Measurements from ENCODE around the gene SLC29A2.
A peak's percentile ranks its signal among the peaks of the same experiment; 100 is the strongest.

SLC29A2 gene

GRCh38 chr11:66339686-66340483 is 31.7 kb downstream of the SLC29A2 start:
- peaks cover 8% of the 10 kb centered on the region for H3K36me3 ChIP-seq (ENCODE audit: control insufficient read depth, insufficient read depth, low read length)
- H3K4me1 ChIP-seq (ENCODE audit: control insufficient read depth, insufficient read depth, low read length) = peaks cover 15% of the 10 kb centered on the region
- peaks cover 6% of the 10 kb centered on the region for H3K27me3 ChIP-seq (ENCODE audit: control insufficient read depth, insufficient read depth, low read length, poor library complexity, severe bottlenecking)
- no peak overlapping the region for H3K4me3 ChIP-seq (ENCODE audit: insufficient read depth, low read depth, low read length)
- no peak overlapping the region for H3K27ac ChIP-seq (ENCODE audit: insufficient read depth, low read depth, low read length, poor library complexity, severe bottlenecking)
- H3K9me3 ChIP-seq (ENCODE audit: control insufficient read depth, low read length) = no peaks in the 10 kb centered on the region
- WGBS, 2 experiments = 80 to 81% methylated on average over 14 of the region's 14 CpGs

DNA sequence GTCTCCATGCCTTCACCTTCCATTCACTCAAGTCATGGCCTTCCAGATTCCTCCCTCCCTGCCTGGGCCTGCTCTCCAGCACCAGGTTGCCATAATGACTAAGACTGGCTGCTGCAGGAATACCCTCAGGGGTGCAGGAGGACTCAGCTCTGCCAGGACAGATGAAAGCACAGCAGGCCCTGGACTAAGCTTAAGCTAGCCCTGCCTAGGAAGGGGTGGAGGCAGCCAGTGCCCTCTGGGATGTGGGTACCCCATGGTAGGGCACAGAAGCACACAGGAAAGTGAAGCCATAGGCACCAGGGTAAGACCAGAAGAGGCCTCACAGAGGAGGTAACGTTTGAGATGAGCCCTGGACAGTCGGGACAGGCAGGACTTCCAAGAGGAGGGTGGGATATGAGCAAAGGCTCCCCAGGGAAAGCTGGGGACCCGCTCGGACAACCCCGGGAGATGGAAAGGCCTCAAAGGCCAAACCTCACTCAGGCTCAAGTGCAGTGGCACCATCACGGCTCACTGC is 32.3 kb downstream of the SLC29A2 start:
- Histone ChIP-seq H3K36me3 (ENCODE audit: control insufficient read depth, insufficient read depth, low read length) (peaks cover 8% of the 10 kb centered on the region), H3K4me1 (ENCODE audit: control insufficient read depth, insufficient read depth, low read length) (peaks cover 15% of the 10 kb centered on the region)
- WGBS, 2 experiments = 88 to 93% methylated on average over 6 of the region's 6 CpGs

GRCh38 chr11:66338276-66339161 is 33.0 kb downstream of the SLC29A2 start:
- no peak overlapping the region for H3K27ac ChIP-seq (ENCODE audit: insufficient read depth, low read depth, low read length, poor library complexity, severe bottlenecking)
- WGBS, 2 experiments = 90 to 91% methylated on average over 17 of the region's 17 CpGs
- H3K9me3 ChIP-seq (ENCODE audit: control insufficient read depth, low read length) = no peaks in the 10 kb centered on the region
- H3K36me3 ChIP-seq (ENCODE audit: control insufficient read depth, insufficient read depth, low read length) = peaks cover 8% of the 10 kb centered on the region
- no peak overlapping the region for H3K4me3 ChIP-seq (ENCODE audit: insufficient read depth, low read depth, low read length)
- H3K27me3 ChIP-seq (ENCODE audit: control insufficient read depth, insufficient read depth, low read length, poor library complexity, severe bottlenecking) = peaks cover 6% of the 10 kb centered on the region
- H3K4me1 ChIP-seq (ENCODE audit: control insufficient read depth, insufficient read depth, low read length) = peaks cover 15% of the 10 kb centered on the region

More for the DNA sequence above, 32.3 kb downstream of the SLC29A2 start:
- peaks cover 6% of the 10 kb centered on the region for H3K27me3 ChIP-seq (ENCODE audit: control insufficient read depth, insufficient read depth, low read length, poor library complexity, severe bottlenecking)
- H3K4me3 ChIP-seq (ENCODE audit: insufficient read depth, low read depth, low read length) = no peak overlapping the region
- no peak overlapping the region for H3K27ac ChIP-seq (ENCODE audit: insufficient read depth, low read depth, low read length, poor library complexity, severe bottlenecking)
- no peaks in the 10 kb centered on the region for H3K9me3 ChIP-seq (ENCODE audit: control insufficient read depth, low read length)

GRCh38 chr11:66337103-66337899 is 34.3 kb downstream of the SLC29A2 start:
- Histone ChIP-seq H3K4me1 (ENCODE audit: control insufficient read depth, insufficient read depth, low read length) (peaks cover 15% of the 10 kb centered on the region), H3K4me3 (ENCODE audit: insufficient read depth, low read depth, low read length) (no peak overlapping the region), H3K36me3 (ENCODE audit: control insufficient read depth, insufficient read depth, low read length) (peaks cover 8% of the 10 kb centered on the region), H3K9me3 (ENCODE audit: control insufficient read depth, low read length) (no peaks in the 10 kb centered on the region), H3K27me3 (ENCODE audit: control insufficient read depth, insufficient read depth, low read length, poor library complexity, severe bottlenecking) (peaks cover 6% of the 10 kb centered on the region), H3K27ac (ENCODE audit: insufficient read depth, low read depth, low read length, poor library complexity, severe bottlenecking) (peak overlapping the region; percentile 72)
- 84 to 85% methylated on average over 18 of the region's 18 CpGs for WGBS, 2 experiments

GRCh38 chr11:66336234-66337102 is 35.1 kb downstream of the SLC29A2 start, which contains the start of gene RIN1:
Gene RIN1 (minus strand): TSS chr11:66336434. CDS start chr11:66336402, 32 bp downstream.
- Histone ChIP-seq H3K4me1 (ENCODE audit: control insufficient read depth, insufficient read depth, low read length) (peaks cover 15% of the 10 kb centered on the region), H3K27me3 (ENCODE audit: control insufficient read depth, insufficient read depth, low read length, poor library complexity, severe bottlenecking) (peaks cover 6% of the 10 kb centered on the region), H3K36me3 (ENCODE audit: control insufficient read depth, insufficient read depth, low read length) (peaks cover 7% of the 10 kb centered on the region), H3K4me3 (ENCODE audit: insufficient read depth, low read depth, low read length) (peak within 1 kb of the TSS; percentile 49), H3K9me3 (ENCODE audit: control insufficient read depth, low read length) (no peaks in the 10 kb centered on the region), H3K27ac (ENCODE audit: insufficient read depth, low read depth, low read length, poor library complexity, severe bottlenecking) (peak within 1 kb of the TSS; percentile 72)
- WGBS, 2 experiments = 17 to 18% methylated on average over 22 of the region's 22 CpGs

DNA sequence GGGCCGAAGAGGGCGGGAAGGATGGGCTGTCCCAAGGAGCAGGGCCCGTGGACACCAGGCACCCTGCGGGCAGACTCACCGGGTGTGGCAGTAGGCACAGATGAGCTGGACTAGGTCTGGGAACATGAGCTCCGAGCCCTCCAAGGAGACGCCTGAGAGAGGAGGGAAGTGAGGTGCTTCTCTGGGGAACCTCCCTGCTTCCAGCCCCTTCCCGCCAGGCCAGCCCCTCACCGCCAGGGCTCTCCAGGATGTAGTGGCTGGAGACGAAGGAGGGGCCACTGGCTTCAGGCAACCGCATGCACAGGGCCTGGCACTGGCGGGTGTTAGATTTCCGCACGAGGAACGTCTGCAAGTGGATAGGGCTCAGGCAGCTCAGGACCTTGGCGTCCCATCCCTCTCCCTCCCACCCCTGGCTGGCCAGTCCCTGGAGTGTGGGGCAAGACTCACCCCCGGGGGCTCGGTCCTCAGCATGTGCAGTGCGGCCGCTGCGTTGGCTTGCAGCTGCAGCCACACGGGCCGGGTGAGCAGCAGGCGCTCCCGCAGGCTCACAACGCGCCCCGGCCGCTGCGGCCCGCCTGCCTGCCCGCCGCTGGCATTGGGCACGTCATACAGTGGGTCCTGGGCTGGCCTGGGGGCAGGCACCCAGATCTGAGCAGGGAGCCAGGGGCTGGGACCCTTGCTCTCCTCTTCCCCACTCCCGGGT is 35.9 kb downstream of the SLC29A2 start:
- peaks cover 20% of the 10 kb centered on the region for H3K4me1 ChIP-seq (ENCODE audit: control insufficient read depth, insufficient read depth, low read length)
- peak overlapping the region; percentile 49 for H3K4me3 ChIP-seq (ENCODE audit: insufficient read depth, low read depth, low read length)
- peaks cover 3% of the 10 kb centered on the region for H3K36me3 ChIP-seq (ENCODE audit: control insufficient read depth, insufficient read depth, low read length)
- WGBS, 2 experiments = 16 to 19% methylated on average over 35 of the region's 35 CpGs
- H3K9me3 ChIP-seq (ENCODE audit: control insufficient read depth, low read length) = no peaks in the 10 kb centered on the region
- H3K27me3 ChIP-seq (ENCODE audit: control insufficient read depth, insufficient read depth, low read length, poor library complexity, severe bottlenecking) = peaks cover 6% of the 10 kb centered on the region
- H3K27ac ChIP-seq (ENCODE audit: insufficient read depth, low read depth, low read length, poor library complexity, severe bottlenecking) = no peak overlapping the region

- 87 to 89% methylated on average over 42 of the region's 42 CpGs for WGBS, 2 experiments
- Histone ChIP-seq H3K9me3 (ENCODE audit: control insufficient read depth, low read length) (no peaks in the 10 kb centered on the region), H3K4me3 (ENCODE audit: insufficient read depth, low read depth, low read length) (no peak overlapping the region), H3K27ac (ENCODE audit: insufficient read depth, low read depth, low read length, poor library complexity, severe bottlenecking) (no peak overlapping the region), H3K36me3 (ENCODE audit: control insufficient read depth, insufficient read depth, low read length) (no peaks in the 10 kb centered on the region), H3K4me1 (ENCODE audit: control insufficient read depth, insufficient read depth, low read length) (peaks cover 20% of the 10 kb centered on the region), H3K27me3 (ENCODE audit: control insufficient read depth, insufficient read depth, low read length, poor library complexity, severe bottlenecking) (peaks cover 6% of the 10 kb centered on the region)
These were observed 36.7 kb downstream of the SLC29A2 start for GRCh38 chr11:66334605-66335442.

DNA sequence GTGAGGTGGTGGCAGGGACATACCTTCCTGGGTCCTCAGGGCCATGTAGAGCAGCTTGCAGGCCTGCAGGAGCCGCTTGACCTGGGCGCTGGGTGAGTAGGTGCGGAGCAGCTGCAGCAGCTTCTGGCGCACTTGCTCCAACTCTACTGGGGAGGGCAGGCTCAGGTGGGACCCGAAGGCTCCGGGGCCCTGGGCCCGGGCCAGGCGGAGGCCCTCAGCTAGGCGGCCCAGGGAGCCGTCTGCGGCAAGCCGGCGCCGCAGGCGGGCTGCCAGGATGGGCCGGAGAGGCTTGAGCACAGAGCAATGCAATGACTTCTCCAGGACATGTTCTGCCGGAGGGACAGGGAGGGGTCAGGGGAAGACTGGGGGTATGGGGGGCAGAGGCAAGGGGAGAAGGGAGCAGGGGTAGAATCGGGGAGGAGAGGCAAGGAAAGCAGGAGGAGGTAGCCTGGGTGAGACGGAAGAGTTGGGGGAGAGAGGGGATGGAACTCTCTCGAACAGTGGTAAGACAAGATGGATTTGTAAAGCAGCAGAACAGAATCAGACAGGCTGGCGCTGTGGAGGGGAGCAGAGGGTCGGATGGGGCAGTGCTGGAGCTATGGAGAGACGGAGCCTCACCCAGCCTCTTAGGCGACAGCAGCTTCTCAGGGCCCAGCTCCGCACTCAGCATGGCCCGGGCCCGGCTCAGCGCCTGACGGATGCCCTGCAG is 37.5 kb downstream of the SLC29A2 start:
- Histone ChIP-seq H3K4me3 (ENCODE audit: insufficient read depth, low read depth, low read length) (no peak overlapping the region), H3K4me1 (ENCODE audit: control insufficient read depth, insufficient read depth, low read length) (peaks cover 20% of the 10 kb centered on the region), H3K9me3 (ENCODE audit: control insufficient read depth, low read length) (no peaks in the 10 kb centered on the region), H3K36me3 (ENCODE audit: control insufficient read depth, insufficient read depth, low read length) (no peaks in the 10 kb centered on the region), H3K27me3 (ENCODE audit: control insufficient read depth, insufficient read depth, low read length, poor library complexity, severe bottlenecking) (peaks cover 6% of the 10 kb centered on the region), H3K27ac (ENCODE audit: insufficient read depth, low read depth, low read length, poor library complexity, severe bottlenecking) (no peak overlapping the region)
- WGBS, 2 experiments = 89 to 90% methylated on average over 29 of the region's 29 CpGs

Measured in ectodermal cell (in vitro differentiated cells).